ENCODE data around the gene ETNPPL. TPM values are rescaled to one million over a fixed set of nuclear protein-coding genes. Genes with fewer than 3 reads are reported as not detected.

ETNPPL gene
- total RNA-seq (0.51 and 0.85 TPM in 2 replicates), polyA plus RNA-seq (0.42 TPM in 1 of 2 replicates, not detected in the other)

DNA sequence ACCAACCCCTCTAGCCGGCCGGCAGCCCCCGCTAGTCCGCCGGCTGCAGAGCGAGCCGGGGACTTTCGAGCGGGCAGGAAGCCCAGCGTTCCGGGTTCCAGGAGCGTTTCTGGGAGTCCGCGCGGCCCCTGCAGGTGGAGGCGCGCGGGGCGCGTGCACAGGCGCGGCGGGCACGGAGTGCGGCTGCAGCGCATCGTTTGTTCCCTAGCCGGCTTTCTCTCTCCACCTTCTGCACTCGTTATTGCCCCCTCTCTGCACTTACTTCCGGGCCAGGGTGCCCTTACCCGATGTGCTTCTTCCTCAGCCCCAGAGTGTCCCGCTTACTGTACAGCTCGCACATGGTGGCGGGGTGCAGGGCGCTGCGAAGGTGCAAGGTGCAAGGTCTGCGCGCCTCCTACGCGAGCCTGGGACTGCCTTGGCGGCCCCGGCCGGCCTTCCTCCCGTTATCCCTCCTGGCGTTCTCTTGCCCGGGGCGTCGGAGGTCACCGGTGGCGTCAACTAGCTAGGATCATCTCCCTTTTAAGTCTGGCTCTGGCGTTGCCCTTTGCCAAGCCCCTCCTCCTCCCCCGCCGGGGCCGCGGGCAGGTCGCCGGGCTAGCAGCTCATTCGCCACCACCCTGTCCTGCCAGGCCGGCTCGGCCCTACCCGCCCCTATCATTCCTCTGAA lies at the start of gene ETNPPL:
Gene ETNPPL (minus strand): TSS at position 495 of the 667 bp plus-strand sequence. CDS start 155 bp downstream, at position 340.
- DNase-seq (ENCODE audit: low read depth in 1 of 2, low spot score in 1 of 2), result peak; percentile 3 to 76
- TF ChIP-seq, protein P1, sequence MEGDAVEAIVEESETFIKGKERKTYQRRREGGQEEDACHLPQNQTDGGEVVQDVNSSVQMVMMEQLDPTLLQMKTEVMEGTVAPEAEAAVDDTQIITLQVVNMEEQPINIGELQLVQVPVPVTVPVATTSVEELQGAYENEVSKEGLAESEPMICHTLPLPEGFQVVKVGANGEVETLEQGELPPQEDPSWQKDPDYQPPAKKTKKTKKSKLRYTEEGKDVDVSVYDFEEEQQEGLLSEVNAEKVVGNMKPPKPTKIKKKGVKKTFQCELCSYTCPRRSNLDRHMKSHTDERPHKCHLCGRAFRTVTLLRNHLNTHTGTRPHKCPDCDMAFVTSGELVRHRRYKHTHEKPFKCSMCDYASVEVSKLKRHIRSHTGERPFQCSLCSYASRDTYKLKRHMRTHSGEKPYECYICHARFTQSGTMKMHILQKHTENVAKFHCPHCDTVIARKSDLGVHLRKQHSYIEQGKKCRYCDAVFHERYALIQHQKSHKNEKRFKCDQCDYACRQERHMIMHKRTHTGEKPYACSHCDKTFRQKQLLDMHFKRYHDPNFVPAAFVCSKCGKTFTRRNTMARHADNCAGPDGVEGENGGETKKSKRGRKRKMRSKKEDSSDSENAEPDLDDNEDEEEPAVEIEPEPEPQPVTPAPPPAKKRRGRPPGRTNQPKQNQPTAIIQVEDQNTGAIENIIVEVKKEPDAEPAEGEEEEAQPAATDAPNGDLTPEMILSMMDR (IDR thresholded peaks at IDR 0.05; ENCODE audit: low read depth, low read length), result peak; percentile 6
- peak within 1 kb of the TSS; percentile 66 for H3K4me3 ChIP-seq
- H3K4me1 ChIP-seq (ENCODE audit: low read depth), result peaks cover 13% of the 10 kb centered on the region
- peaks cover 18% of the 10 kb centered on the region for H3K27me3 ChIP-seq
- H3K36me3 ChIP-seq, result no peaks in the 10 kb centered on the region
- no peak within 1 kb of the TSS for H3K27ac ChIP-seq
- H3K9me3 ChIP-seq (ENCODE audit: low read depth), result no peaks in the 10 kb centered on the region

DNA sequence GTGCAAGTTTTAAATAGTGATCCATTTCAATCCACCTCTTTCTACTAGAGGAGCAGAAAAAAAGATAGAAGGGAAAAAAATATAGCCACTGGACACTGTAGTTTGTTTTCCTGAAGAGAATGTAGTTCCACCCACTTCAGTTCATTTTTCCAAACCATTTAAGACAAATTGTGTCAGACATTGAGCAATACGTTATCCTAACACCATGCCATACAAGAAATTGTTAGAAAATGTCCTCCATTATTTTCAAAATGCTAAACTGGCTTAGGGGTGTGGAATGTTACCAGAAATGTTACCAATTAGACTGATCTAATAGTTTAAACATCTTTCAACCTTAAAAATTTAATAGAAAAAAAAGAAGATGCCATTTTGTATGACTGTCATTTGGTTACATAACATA lies 48.6 kb upstream of the ETNPPL start:
- DNase-seq (ENCODE audit: low read depth in 1 of 2, low spot score in 1 of 2), result no peak
- Histone ChIP-seq H3K36me3 (no peaks in the 10 kb centered on the region), H3K27me3 (no peaks in the 10 kb centered on the region), H3K27ac (no peak overlapping the region), H3K4me1 (ENCODE audit: low read depth) (no peaks in the 10 kb centered on the region), H3K9me3 (ENCODE audit: low read depth) (no peaks in the 10 kb centered on the region), H3K4me3 (no peak overlapping the region)
- TF ChIP-seq, protein P1 (IDR thresholded peaks at IDR 0.05; ENCODE audit: low read depth, low read length), result no peak

DNA sequence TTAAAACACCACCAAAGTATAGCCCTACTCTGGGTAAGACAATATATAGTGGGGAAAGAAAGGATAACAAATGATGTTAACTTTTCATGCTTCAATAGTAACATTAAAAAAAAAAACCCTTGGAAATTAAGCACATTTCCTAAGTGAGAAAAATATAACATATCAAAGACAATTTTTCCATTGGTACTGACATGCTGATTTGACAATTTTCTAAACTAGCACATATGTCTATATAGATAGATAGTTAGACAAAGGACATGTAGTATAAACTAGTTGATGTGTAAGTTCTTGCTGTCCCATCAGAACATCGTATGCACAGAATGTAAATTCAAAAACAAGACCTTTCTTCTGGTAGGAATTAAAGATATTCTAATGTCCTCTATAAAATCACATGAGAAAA lies 47.2 kb upstream of the ETNPPL start:
- H3K4me1 ChIP-seq (ENCODE audit: low read depth), result no peaks in the 10 kb centered on the region
- no peak for DNase-seq (ENCODE audit: low read depth in 1 of 2, low spot score in 1 of 2)
- H3K36me3 ChIP-seq, result no peaks in the 10 kb centered on the region
- no peak overlapping the region for H3K27ac ChIP-seq
- H3K9me3 ChIP-seq (ENCODE audit: low read depth), result no peaks in the 10 kb centered on the region
- H3K27me3 ChIP-seq, result no peaks in the 10 kb centered on the region
- TF ChIP-seq, protein P1 (IDR thresholded peaks at IDR 0.05; ENCODE audit: low read depth, low read length), result no peak
- H3K4me3 ChIP-seq, result no peak overlapping the region

DNA sequence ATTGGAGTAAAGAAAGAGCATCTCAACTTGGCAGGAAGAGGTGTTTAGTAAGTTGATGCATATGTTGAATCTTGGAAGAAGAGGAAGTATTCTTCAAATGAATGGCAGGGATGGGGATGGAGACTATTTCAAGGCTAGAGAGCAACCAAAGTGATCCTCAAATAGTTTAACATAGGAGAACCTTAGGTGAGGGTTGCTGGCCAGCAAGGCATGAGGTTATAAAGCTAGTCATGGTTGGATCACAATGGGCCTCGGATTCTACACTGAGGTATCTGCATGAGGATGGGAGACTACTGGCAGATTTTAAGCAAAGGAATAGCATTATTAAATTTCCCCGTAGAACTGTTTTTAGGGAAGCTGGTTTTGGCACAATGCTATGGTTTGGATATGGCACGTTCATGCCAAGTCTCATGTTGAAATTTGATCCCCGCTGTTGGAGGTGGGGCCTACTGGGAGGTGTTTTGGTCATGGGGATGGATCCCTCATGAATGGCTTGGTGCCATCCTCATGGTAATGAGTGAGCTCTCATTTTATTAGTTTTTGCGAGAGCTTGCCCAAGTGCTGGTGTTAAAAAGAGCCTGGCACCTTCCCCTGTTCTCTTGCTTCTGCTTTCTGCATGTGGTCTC lies 41.9 kb upstream of the ETNPPL start:
- no peak overlapping the region for H3K27ac ChIP-seq
- no peak overlapping the region for H3K4me3 ChIP-seq
- H3K36me3 ChIP-seq, result no peaks in the 10 kb centered on the region
- no peak for DNase-seq (ENCODE audit: low read depth in 1 of 2, low spot score in 1 of 2)
- TF ChIP-seq, protein P1 (IDR thresholded peaks at IDR 0.05; ENCODE audit: low read depth, low read length), result no peak
- H3K27me3 ChIP-seq, result no peaks in the 10 kb centered on the region
- H3K9me3 ChIP-seq (ENCODE audit: low read depth), result no peaks in the 10 kb centered on the region
- no peaks in the 10 kb centered on the region for H3K4me1 ChIP-seq (ENCODE audit: low read depth)

DNA sequence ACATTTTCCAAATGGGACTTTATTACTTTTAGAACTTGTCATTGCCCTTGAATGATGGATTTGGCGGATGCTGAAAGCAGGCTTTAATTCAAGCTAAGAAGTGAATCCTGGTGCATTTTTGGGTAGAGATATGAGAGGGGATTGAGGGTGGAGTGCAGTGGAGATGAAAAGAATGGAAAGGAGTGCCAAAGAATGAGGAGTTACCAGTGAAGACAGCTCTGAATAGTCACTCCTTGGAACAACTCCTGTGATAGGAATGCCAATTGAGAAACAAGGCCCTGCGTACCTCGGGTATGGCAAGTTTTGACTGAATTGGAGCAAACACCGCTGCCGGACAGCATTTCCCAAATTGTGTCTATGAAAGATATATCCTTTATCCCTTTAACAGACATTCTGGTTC lies 36.5 kb upstream of the ETNPPL start:
- no peaks in the 10 kb centered on the region for H3K4me1 ChIP-seq (ENCODE audit: low read depth)
- H3K4me3 ChIP-seq, result no peak overlapping the region
- H3K36me3 ChIP-seq, result no peaks in the 10 kb centered on the region
- H3K27ac ChIP-seq, result no peak overlapping the region
- no peaks in the 10 kb centered on the region for H3K9me3 ChIP-seq (ENCODE audit: low read depth)
- TF ChIP-seq, protein P1 (IDR thresholded peaks at IDR 0.05; ENCODE audit: low read depth, low read length), result no peak
- H3K27me3 ChIP-seq, result no peaks in the 10 kb centered on the region
- DNase-seq (ENCODE audit: low read depth in 1 of 2, low spot score in 1 of 2), result no peak

Data from cardiac muscle cell (in vitro differentiated cells and primary cell).